AG04450 (cell line): ENCODE results near the gene SKOR2. TPM values are rescaled to one million over a fixed set of nuclear protein-coding genes. Genes with fewer than 3 reads are reported as not detected.

Experiments used
- CTCF ChIA-PET: fragments of 300-600, 350-600 bp; formaldehyde crosslinking; extraction: SDS; loops from one replicate; lab custom pipeline; 2022; ENCODE audit warnings: antibody characterized with exemption, inconsistent platforms; lab: Charles Lee
- POLR2A ChIA-PET: fragments of 350-600 bp; formaldehyde crosslinking; extraction: SDS; loops from one replicate; lab custom pipeline; 2021; ENCODE audit warnings: antibody characterized with exemption, inconsistent platforms; lab: Yijun Ruan, JAX
- DNase-seq: peaks from one replicate; pipeline ENCODE4 v3.0.0-alpha.2; 2011; ENCODE audit warnings: low read depth, low spot score
- H3K27ac ChIP-seq: one replicate; pipeline ENCODE4 v1.5.1; 2012; ENCODE audit warnings: low read depth, low read length, control low read depth
- H3K27me3 ChIP-seq: one replicate; pipeline ENCODE4 v1.6.0; 2012; ENCODE audit warnings: low read length; ENCODE audit not compliant: control insufficient read depth, insufficient read depth
- H3K4me3 ChIP-seq: 2 replicates; pipeline ENCODE4 v1.5.1; 2011; ENCODE audit warnings: mild to moderate bottlenecking, low read depth, low read length, control low read depth
- H3K9me3 ChIP-seq: 2 replicates; pipeline ENCODE4 v1.5.1; 2012; ENCODE audit warnings: low read length; ENCODE audit not compliant: control insufficient read depth, insufficient read depth
- polyA minus RNA-seq: library from RNA; depleted of rRNA, polyadenylated mRNA; stranded (reverse); fragments of >200 nt; gene quantifications from 2 replicates; pipeline ENCODE4 v1.2.3, GENCODE V29; 2011; rRNA and poly(A)+ RNA removed
- polyA plus RNA-seq: library from polyadenylated mRNA; depleted of rRNA; stranded (reverse); fragments of >200 nt; gene quantifications from 2 replicates; pipeline ENCODE4 v1.2.3, GENCODE V29; 2011; rRNA removed
- TF ChIP-seq, protein P1 (sequence below): IDR thresholded peaks from 2 replicates; pipeline ENCODE4 v1.5.1; 2011; ENCODE audit warnings: low read depth, low read length, control low read depth, inconsistent platforms

The SKOR2 gene, protein sequence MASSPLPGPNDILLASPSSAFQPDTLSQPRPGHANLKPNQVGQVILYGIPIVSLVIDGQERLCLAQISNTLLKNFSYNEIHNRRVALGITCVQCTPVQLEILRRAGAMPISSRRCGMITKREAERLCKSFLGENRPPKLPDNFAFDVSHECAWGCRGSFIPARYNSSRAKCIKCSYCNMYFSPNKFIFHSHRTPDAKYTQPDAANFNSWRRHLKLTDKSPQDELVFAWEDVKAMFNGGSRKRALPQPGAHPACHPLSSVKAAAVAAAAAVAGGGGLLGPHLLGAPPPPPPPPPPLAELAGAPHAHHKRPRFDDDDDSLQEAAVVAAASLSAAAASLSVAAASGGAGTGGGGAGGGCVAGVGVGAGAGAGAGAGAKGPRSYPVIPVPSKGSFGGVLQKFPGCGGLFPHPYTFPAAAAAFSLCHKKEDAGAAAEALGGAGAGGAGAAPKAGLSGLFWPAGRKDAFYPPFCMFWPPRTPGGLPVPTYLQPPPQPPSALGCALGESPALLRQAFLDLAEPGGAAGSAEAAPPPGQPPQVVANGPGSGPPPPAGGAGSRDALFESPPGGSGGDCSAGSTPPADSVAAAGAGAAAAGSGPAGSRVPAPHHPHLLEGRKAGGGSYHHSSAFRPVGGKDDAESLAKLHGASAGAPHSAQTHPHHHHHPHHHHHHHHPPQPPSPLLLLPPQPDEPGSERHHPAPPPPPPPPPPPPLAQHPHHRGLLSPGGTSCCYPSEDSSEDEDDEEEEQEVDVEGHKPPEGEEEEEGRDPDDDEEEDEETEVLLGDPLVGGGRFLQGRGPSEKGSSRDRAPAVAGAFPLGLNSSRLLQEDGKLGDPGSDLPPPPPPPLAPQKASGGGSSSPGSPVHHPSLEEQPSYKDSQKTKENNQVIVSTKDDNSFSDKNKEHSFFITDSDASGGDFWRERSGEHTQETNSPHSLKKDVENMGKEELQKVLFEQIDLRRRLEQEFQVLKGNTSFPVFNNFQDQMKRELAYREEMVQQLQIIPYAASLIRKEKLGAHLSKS
- polyA plus RNA-seq = not detected in 2 replicates
- not detected in 2 replicates for polyA minus RNA-seq

DNA sequence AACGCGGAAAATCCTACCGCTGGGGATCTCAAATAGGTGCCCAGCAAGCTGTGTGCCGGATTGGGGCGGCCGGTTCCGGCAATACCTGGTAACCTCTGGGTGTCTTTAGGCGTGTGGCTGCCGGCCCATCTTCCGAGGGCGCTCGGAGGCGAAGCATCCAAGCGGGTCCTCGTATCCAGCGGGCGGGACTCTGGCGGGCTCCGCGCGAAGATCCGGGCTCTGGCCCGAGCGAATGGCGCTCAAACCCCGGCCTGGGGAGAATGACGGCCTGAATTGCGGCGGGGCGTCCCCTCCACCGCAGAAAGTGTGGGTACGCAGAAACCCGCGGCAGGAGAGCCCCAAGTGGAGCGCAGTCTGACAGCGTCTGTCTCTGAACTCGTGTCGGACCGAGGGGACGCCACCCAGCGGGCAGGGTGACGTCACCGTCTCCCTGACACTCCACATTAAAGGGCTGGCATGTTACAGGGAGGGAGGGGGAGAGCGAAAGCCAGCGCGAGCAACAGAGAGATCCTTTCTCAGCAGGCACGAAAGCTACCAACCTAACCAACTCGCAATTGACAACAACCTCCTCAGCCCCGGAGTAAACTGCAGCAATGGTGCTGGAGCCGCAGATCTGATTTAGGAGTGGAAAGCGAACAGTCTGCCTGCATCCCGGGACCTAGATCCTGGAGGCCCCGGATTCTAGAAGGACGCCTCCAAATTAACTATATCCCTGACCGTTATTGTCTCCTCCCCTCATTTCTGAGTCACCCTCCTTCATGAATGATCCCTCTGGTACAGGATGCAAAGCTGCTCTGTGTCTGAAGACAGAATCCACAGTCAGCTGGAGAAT, at the start of gene SKOR2:
Gene SKOR2 (minus strand): TSS at position 372 of the 832 bp plus-strand sequence. CDS start 2,477 bp downstream, outside the sequence.
- Histone ChIP-seq H3K27ac (no peak within 1 kb of the TSS), H3K27me3 (peaks cover 56% of the 10 kb centered on the region), H3K4me3 (no peak within 1 kb of the TSS), H3K9me3 (peaks cover 12% of the 10 kb centered on the region; the same call in 1 of the 2 replicates)
- CTCF ChIA-PET = no interaction called here
- POLR2A ChIA-PET = no interaction called here
- DNase-seq = no peak
- TF ChIP-seq, protein P1, sequence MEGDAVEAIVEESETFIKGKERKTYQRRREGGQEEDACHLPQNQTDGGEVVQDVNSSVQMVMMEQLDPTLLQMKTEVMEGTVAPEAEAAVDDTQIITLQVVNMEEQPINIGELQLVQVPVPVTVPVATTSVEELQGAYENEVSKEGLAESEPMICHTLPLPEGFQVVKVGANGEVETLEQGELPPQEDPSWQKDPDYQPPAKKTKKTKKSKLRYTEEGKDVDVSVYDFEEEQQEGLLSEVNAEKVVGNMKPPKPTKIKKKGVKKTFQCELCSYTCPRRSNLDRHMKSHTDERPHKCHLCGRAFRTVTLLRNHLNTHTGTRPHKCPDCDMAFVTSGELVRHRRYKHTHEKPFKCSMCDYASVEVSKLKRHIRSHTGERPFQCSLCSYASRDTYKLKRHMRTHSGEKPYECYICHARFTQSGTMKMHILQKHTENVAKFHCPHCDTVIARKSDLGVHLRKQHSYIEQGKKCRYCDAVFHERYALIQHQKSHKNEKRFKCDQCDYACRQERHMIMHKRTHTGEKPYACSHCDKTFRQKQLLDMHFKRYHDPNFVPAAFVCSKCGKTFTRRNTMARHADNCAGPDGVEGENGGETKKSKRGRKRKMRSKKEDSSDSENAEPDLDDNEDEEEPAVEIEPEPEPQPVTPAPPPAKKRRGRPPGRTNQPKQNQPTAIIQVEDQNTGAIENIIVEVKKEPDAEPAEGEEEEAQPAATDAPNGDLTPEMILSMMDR = no peak

DNA sequence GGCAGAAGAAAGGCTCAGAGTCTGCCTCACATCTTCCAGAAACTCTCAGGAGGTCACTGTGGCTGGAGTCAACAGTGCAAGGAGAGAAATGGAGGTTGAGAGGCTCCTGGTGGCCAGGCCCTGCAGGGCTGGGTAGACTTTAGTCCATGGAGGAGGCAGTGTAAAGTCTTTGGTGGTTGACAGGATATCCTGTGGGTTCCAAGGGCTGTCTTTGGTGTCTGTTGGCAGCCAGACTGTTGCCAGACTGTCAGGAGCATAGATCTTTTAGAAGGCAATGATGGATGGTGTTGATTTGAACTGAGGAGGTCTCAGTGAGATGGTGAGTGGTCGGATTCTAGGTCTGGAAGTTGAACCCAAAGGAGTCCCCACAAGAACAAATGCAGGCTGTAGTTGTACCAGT, 45.0 kb upstream of the SKOR2 start:
- TF ChIP-seq, protein P1 = no peak
- Histone ChIP-seq H3K4me3 (no peak overlapping the region), H3K9me3 (no peaks in the 10 kb centered on the region), H3K27me3 (no peaks in the 10 kb centered on the region), H3K27ac (no peak overlapping the region)
- ChIA-PET POLR2A (no interaction called here), CTCF (no interaction called here)
- no peak for DNase-seq

DNA sequence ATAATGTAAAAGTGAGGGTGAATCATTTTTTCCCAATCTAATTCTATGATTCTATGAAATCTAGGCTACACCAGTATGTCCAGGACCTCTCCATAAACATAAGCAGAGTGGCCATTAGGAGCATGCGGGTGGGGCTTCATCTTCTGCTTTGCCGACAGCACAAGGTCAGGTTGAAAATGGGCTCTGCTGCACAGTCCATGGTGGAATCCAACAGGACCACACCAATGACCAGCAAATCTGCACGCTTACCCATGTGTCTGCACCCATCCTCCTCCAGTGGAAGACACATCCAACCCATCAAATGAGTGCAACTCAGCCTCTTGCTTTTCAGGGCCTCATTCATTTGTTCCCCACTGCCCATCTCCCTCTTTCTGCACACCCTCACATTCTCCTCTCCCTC, 43.3 kb upstream of the SKOR2 start:
- POLR2A ChIA-PET = no interaction called here
- CTCF ChIA-PET = no interaction called here
- no peak for DNase-seq

DNA sequence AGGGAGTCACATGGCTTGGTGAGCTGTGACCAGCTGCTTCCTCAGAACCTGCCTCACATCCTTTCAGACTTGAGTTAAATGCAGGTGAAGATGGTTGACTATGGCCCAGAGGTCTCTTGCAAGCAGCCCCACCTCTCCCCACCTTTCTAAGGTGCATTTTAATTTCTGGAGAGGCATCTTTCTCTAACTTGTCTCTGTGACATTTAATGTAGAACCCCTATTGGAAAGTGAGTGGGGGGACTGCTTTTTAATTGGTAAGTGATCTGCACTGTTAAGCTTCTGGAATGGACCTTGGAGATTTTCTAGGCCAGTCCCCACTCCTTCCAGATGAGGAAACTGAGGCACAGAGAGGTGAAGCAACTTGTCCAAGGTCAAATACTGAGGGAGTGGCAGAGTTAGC, 37.3 kb upstream of the SKOR2 start:
- ChIA-PET CTCF (no interaction called here), POLR2A (no interaction called here)

More for the DNA sequence above, 43.3 kb upstream of the SKOR2 start:
- Histone ChIP-seq H3K27ac (no peak overlapping the region), H3K4me3 (no peak overlapping the region), H3K27me3 (no peaks in the 10 kb centered on the region), H3K9me3 (no peaks in the 10 kb centered on the region)
- TF ChIP-seq, protein P1 = no peak

More for the DNA sequence above, 37.3 kb upstream of the SKOR2 start:
- no peak overlapping the region for H3K4me3 ChIP-seq
- H3K27ac ChIP-seq = no peak overlapping the region
- DNase-seq = no peak
- TF ChIP-seq, protein P1 = no peak
- no peaks in the 10 kb centered on the region for H3K9me3 ChIP-seq
- H3K27me3 ChIP-seq = no peaks in the 10 kb centered on the region
